HG03108 (cell line): ENCODE data around the gene UCKL1.

Experiments
- ATAC-seq: cut with Tn5 transposase; IDR thresholded peaks from one replicate; pipeline ENCODE4 v1.9.1; 2021; ENCODE audit warnings: moderate library complexity; ENCODE audit not compliant: unreplicated experiment

UCKL1 gene

DNA sequence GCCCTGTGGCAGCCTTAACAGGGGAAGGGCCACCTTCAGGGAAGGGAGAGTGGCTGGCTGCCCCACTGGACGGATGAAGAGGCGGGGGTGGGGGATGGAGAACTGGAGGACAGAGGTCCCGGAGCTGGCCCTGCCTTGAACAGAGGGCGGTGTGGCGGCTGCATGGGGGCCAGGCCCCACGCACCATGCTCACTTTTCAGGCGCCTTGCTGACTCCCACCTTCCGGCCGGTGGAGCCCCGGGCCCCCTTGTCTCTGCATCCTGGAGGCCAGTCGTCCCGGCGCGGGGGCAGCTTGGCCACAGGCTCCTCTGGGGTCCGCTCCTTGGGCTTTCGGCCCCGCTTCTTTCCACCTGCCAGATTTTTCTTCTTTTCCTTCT, 3.5 kb upstream of the UCKL1 start:
- no peak for ATAC-seq

DNA sequence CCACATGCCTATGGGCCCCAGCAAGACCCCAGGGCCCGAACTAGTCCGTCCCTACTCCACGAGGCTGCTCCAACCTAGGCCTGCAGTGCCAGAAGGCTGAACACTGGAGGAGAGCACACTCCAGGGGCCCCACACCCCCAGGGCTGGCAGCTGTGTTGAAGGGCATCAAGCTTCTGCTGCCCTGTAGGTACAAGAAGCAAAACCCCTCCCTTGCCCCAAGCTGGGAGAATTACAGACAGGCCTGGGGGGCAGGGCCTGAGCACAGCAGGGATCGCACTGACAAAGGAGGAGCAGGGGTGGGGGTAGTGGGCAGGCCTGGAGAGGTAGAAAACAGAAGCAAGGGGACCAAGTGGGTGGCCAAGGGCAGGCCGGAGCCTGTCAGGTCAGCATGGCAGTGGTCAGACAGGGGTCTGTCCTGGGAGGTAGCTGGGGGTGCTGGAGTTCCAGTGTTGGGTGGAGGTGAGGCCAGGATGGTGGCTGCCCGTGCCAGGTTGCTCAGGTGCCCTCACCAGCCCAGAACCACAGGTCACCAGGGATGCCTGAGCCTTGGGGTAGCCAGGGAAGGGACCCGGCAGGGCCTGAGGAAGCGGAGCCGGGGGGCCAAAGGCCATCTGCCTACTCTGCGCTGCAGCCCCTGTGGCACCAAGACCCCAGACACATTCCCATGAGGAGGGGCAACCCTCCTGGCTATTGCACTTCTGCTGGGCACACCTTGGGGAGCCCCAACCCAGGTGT, 2.9 kb upstream of the UCKL1 start:
- no peak for ATAC-seq

DNA sequence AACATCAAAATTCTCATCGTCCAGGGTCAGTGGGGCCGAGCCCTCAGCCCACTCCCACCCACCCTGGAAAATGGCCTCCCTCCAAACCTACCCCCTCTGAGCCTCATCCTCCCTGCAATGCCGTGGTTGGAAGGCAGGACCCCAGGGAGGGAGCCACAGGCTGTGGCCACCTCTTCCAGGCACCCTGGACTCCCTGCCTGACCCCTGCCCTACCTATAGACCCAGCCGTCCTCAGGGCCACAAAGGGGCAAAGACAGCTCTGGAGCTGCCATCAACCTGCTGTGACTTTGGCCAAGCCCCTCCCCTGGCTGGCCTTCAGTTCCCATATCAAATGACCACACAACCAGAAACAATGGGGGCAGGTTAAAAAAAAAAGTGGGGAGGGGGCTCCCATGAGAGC, 2.3 kb upstream of the UCKL1 start:
- ATAC-seq = no peak

DNA sequence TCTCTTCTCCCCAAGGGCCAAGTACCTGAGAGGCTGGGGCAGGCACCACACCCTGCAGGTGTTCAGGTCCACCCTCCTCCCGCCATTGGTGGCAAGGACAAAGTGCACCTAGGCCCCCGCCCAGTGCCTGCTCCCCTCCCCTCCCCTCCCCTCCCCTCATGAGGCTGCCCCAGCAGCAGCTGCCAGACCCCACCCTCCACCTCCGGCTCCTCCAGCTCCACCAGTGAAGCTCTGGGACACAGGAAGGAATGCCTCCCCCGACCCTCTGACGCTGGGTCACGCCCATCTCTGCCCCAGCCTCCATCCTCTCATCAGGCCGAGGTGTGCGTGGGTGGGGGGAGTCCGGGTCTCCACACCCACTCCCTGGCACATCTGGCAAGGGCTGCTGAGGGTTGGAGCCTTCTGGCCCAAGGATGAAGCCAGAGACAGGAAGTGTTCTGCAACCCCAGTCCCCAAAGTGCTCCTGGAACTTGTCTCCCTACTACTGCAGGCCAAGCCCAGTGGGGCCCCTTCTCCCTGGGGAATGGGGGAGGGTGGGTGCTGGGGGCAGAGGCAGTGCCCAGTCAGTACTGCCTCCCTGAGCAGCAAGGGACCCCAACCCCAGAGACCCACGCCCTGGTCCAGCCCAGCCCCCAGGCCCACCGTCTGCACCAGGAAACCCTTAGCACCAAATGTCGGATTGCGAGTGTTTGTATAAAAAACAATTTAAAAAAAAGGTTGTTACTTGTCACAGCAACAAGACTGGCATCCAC, 1.6 kb upstream of the UCKL1 start:
- ATAC-seq = no peak

DNA sequence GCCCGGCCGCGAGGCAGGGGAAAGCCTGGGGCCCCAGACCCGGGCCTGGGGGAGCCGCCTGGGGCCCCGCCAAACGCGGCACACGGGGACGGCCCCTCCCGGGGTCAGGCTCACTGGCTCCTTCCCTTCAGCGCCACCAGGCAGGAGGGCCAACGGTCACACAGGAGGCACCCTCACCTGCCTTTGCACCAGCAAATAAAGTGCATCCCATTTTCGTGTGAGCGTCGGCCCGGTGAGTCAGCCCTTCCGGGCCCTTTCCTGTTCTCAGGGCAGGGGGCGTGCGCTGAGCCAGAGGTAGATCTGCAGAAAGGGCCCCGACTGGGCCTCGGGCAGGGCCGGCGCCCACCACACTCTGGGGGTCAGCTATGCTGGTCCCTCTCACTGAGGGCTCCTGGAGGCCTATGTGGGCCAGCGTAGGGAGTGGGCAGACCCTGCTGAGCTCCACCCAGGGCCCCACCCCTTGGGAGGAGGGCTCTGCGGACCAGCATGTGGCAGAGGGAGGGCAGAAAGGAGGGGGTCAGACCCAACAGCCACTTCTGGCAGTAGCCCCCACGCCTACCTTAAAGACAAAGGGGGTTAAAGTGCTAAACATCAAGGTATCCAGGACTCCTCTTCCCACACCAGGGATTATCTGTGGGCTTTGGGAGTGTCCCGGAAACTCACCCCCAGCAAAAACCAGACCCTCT, 931 bp upstream of the UCKL1 start:
- no peak for ATAC-seq

DNA sequence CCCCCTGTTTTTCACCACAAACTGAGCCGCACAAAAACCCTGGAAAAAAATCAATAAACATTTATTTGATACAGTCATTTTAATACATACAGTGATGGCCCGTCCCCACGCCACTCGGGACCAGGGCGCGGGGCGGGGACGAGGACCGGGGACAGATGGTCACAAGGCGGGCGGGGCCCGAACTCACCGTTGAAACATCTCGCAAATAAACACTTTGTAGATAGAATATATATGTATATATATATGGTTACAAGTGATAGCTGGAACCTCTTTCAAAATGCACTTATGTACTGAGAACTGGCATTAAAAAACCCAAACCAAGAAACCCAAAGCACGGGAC, 418 bp upstream of the UCKL1 start:
- no peak for ATAC-seq

DNA sequence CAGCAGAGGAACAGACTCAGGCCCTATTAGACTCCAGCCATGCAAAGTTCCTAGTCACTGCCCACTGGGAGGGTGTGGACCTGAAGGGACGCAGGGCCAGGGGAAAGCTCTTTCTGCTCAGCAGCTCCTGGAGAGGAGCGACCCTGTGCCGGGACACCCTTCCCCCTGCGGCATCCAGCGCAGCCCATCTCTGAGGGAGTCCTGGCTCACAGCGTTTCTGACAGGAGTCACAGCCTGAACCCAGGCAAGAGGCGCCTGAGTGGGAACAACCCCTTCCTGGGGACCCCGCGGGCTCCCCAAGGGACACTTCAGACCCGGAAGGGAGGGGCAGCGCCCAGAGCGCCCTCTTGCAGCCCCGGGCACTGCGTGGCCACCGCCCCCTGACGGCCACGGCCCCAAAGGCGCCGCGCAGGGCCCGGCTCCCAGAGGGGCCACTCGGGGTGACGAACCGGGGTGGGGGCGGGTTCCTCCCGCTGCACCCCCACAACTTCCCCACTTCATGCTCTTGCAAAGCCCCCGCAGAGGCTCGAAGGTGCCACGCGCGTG, 862 bp downstream of the UCKL1 start:
- ATAC-seq = peak; percentile 29

DNA sequence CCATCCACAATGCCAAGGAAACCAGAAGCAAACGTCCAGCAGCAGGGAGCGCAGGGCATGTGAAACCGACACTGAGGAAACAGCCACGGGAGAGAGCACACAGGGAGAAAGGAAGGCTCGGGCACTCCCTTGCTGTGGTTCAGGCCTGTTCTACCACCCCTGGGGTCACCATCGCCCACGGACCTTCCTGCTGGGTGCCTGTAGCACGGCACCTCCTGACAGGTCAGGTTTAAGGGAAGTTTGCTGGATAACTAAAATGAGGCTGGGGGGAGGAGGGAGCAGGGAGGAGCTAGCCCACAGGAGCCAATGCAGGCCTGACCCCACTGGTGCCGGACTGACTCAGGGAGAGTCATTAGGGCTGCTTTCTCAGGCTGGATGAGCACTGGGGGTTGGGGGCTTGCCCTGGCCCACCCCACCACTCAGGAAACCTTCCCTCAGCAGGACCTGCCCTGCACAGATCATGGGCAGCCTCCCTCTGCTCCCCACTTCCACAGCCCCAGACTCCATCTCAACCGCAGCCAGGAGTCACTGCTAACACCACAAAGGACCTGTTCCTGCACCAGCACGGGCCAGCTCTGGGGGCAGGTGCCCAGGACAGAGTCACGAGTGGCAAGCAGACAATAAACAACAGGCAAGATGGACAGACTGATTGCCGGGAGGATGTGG, 2.3 kb downstream of the UCKL1 start:
- ATAC-seq = no peak

DNA sequence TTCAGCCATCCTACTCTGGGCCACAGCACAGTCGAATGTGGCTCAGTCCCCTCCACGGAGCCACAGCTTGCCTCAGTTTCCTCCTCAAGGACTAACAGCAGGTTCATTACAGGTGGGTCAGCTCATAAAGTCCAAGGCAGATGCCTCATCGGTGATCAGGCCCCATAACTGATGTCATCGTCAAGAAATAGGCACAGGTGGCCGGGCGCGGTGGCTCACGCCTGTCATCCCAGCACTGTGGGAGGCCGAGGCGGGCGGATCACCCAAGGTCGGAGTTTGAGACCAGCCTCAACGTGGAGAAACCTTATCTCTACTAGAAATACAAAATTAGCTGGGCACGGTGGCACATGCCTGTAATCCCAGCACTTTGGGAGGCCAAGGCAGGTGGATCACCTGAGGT, 3.4 kb downstream of the UCKL1 start:
- ATAC-seq = no peak

DNA sequence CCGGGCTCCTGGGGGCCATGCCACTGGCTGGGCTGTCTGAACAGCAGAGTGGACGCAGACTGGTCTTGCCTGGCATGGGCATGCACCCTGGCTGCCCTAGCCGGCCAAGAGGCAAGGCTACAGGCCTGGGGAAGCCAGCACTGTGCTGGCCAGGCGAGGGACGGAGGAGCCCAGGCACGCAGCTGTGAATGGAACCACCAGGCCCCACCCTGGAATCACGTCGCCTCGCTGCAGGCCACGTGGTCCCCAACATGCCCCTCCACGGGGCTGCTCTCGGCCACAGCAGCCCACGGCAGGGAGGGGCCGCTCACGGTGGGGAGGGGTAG, 4.0 kb downstream of the UCKL1 start:
- no peak for ATAC-seq

DNA sequence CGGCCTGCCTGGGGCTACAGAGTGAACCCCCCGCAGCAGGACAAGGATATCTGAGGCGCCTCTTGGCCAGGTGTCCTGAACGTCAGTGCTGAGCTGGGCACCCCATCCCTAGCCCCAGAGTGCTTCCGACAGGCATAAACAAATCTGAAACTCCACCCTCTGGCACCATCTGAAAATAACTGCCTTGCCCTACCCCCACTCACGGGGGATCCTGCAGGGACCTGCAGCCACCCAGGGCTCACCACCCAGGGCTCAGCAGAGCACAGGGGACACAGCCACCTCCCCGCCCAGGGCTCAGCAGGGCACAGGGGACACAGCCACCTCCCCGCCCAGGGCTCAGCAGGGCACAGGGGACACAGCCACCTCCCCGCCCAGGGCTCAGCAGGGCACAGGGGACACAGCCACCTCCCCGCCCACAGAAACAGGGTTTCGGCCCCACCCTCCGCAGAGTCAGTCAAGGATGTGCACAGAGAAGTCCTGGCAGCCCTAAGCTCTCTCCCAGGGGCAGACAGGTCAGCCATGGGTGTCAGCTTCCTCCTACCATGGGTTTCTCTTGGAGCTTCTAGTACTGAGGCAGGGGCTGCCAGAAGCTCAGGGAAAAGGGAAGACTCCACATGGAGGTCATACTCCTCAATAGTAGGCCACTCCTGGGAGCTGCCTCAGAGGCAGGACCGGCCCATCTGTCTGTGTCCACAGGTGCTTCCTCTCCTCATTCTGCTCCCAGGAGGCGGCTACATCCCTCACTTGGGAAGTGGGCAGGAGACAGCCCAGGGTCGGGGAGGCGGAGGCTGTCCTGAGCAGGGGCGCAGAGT, 4.6 kb downstream of the UCKL1 start:
- no peak for ATAC-seq

DNA sequence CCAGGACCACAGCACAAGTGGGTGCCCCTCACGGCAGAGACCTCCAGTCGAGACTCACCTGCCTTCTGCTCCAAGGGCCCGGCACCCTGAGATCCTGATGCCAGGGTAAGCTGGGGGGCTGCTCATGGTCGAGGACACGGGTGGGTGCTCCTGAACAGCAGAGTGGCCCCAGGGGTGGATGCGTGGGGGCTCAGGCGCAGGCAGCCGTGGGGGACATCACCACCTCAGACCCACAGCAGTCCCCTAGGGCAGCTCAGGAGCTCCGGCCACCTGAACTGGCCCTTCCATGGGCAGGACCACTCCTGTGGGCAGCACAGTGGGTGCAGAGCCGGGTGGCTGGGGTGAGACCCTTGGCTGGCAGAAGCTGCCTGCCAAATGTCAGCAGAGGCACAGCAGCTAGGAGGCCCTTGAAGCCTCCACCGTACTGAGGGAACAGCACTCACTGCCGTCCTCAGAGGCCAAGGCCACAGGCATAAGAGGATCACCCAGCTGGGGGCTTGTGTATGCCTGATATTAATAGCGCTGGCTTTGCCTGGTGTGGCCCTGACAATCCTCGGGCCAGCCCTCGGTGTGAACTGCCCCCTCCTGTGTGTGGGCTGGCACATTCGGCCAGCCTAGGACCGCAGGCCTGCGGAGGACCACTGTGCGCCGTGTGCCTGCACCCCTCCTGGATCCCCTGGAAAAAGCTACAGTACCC, 5.4 kb downstream of the UCKL1 start:
- no peak for ATAC-seq

DNA sequence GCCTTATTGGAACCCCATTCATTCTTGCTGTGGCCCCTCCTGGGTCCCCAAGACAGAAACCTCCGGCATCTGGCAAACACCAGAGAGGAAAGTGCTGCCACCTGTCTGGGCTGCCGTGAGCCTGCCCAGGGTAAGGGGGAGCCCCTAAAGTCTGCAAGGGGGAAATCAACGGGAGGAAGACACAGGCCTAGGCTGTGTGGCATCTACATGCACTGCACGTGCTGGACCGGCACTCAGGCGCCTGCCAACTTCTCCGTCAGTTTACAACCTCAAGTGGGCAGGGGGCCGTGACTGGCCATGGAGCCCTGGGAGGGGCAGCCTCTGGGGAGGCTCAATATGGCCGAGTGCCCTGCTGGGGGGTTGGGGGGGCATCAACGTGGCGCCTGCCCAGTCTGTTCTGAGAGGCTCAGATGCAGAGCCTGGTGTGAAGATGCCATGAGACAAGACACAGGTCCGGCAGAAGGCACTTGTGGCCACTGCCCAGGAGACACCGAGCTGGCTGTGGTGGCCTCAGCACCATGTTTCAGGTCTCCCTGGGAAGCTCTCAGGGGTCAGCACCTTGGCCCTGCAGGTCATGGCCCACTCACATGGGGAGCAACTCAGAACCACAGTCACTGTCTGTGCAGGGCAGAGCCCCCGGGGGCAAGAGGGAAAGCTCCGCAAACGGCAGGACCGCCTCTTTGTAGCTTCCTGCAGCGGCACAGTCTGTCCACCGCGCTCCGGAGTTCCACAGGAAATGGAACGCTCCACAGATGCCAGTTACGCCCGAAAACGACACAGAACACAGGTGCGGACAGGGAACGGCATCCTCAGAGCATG, 8.4 kb downstream of the UCKL1 start:
- ATAC-seq = no peak

DNA sequence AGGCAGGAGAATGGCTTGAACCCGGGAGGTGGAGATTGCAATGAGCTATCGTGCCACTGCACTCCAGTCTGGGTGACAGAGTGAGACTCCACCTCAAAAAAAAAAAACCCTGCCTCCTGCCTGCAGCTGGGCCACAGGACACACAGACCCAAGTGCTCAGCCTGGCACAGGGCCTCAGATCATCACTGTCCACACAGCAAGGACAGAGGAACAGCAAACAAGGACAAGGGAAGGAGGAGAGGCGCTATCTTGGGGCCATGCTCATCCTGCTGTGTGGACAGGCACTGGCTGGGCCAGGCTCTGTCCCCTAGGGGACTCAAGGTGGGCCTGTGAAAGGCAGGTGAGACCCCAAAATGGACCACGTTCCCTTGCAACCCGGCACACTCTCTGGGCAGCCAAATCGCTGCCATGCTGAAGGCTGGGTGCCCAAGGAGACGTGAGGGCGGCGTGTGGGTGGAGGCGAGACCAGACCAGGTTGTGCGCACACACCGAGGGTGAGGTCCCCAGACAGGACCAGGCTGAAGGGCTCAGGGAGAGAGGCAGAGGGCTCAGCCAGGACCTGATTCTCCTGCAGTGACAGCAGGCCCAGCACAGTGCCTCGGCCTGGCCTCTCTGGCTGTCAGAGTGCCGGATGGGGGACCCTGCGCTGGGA, 9.1 kb downstream of the UCKL1 start:
- ATAC-seq = no peak

DNA sequence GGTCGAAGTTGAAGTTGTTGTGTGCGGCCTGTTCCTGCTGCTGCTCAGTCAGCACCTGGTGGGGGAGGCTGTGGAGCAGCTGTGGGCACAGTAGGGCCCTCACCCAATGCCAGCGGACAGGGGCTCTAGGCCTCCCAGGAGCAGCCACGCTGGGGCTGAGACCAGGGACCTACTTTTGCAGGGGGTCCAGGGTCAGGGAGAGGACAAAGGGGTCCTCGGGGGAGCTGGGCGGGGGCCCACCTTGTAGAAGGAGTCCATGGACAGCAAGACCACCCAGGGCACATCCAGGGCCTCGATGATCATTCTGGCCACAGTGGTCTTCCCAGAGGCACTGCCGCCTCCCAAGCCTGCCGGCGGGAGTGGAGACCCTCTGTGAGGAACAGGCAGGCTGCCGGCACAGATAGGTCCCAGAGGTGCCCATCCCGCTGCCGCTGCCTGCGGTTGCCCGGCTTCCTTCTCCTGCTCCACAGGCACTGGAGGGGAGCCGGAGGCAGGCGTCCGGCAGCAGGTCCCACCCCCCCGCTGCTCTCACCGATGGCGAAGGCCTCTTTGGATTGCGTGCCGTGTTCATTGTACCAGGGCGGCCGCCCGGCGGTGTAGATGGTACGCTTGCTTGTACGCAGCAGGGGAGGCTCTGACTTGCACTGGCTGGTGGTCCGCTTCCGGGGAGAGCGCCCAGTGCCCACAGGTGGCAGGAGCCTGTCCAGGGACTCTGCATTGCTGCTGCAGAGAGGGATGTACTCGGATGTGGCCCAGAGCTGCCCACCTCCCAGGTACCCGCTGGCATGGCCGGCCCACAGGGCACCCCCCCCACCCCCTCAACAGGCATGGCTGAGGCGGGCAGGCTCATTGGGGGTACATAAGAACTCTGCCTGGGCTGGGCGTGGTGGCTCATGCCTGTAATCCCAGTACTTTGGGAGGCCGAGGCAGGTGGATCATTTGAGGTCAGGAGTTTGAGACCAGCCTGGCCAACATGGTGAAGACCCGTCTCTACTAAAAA, 10.0 kb downstream of the UCKL1 start:
- no peak for ATAC-seq

DNA sequence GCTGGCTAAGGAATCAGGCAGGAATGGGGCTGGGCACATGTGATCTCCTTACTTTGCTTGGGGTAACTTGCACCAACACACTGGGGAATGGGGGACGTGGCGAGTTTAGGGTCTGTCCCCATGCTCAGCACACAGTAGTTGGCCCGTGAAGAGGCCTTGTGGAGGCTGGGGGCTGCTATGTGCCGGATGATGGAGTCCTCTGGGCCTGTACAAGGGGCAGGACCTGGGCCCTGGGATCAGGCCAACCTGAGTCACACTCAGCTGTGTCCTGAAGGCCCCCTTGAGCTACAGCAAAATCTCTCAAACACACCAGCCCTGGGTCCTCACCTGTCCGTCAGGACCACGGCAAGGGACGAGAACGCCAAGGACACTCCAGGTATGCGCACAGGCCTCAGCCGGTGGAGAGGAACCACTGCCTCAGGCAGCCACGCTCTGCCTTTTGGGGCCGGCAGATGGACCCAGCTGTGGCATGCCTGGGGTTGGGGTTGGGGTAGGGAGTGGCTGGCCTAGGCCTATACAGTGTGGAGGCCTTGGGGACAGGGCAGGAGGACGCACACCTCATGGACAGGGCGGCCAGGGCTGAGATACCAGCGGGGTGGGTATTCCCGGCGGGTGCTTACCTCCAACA, 11.1 kb downstream of the UCKL1 start:
- no peak for ATAC-seq
